Upper lobe of left lung (tissue), 4 donors: ENCODE results near the gene SCAMP2.

ENCODE experiments used
- EP300 ChIP-seq, 4 donors: sonication (generic); formaldehyde crosslinking; IDR thresholded peaks; one replicate each; pipeline ENCODE4 v1.5.1; 2017; ENCODE audit warnings: antibody characterized with exemption in 4 of 4, control low read depth in 2 of 4
- POLR2A ChIP-seq, 4 donors: fragments of 450-650 bp; IDR thresholded peaks; one replicate each; pipeline ENCODE4 v1.5.1; 2016 to 2017; ENCODE audit warnings: antibody characterized with exemption in 4 of 4, mild to moderate bottlenecking in 2 of 4
- POLR2AphosphoS5 ChIP-seq, 2 donors: sonication (generic); formaldehyde crosslinking; IDR thresholded peaks; one replicate each; pipeline ENCODE4 v1.5.1; 2017; ENCODE audit warnings: antibody characterized with exemption in 2 of 2
- TF ChIP-seq, protein P1 (sequence below), 6 experiments: fragments of 450-650 bp in 4 of 6; fragments of 200-600 bp in 2 of 6; sonication (generic) in 2 of 6; IDR thresholded peaks; one replicate each; pipeline ENCODE4 v1.5.1; 2016 to 2019; ENCODE audit warnings: antibody characterized with exemption in 6 of 6

- no peak for TF ChIP-seq POLR2AphosphoS5 (IDR thresholded peaks at IDR 0.05)
- TF ChIP-seq, protein P1, sequence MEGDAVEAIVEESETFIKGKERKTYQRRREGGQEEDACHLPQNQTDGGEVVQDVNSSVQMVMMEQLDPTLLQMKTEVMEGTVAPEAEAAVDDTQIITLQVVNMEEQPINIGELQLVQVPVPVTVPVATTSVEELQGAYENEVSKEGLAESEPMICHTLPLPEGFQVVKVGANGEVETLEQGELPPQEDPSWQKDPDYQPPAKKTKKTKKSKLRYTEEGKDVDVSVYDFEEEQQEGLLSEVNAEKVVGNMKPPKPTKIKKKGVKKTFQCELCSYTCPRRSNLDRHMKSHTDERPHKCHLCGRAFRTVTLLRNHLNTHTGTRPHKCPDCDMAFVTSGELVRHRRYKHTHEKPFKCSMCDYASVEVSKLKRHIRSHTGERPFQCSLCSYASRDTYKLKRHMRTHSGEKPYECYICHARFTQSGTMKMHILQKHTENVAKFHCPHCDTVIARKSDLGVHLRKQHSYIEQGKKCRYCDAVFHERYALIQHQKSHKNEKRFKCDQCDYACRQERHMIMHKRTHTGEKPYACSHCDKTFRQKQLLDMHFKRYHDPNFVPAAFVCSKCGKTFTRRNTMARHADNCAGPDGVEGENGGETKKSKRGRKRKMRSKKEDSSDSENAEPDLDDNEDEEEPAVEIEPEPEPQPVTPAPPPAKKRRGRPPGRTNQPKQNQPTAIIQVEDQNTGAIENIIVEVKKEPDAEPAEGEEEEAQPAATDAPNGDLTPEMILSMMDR (IDR thresholded peaks at IDR 0.05), result no peak
- TF ChIP-seq POLR2A (IDR thresholded peaks at IDR 0.05), result no peak
- TF ChIP-seq EP300 (IDR thresholded peaks at IDR 0.05), result no peak
Observed at GRCh38 chr15:74822233-74822632, 50.9 kb downstream of the SCAMP2 start.
